LNCaP clone FGC (cell line): ENCODE measurements around the gene PML.

Experiments
- DNase-seq: peaks from one replicate; pipeline ENCODE4 v3.0.0-alpha.2; 2011; ENCODE audit warnings: low read depth
- H3K4me3 ChIP-seq: 2 replicates; pipeline ENCODE4 v1.5.1; 2011; ENCODE audit warnings: mild to moderate bottlenecking, low read depth, low read length, control low read depth
- CTCF ChIP-seq: IDR thresholded peaks from 2 replicates; pipeline ENCODE4 v1.5.1; 2012; ENCODE audit warnings: mild to moderate bottlenecking; ENCODE audit not compliant: control insufficient read depth, insufficient read depth; ENCODE audit errors: extremely low read depth

Gene PML

DNA sequence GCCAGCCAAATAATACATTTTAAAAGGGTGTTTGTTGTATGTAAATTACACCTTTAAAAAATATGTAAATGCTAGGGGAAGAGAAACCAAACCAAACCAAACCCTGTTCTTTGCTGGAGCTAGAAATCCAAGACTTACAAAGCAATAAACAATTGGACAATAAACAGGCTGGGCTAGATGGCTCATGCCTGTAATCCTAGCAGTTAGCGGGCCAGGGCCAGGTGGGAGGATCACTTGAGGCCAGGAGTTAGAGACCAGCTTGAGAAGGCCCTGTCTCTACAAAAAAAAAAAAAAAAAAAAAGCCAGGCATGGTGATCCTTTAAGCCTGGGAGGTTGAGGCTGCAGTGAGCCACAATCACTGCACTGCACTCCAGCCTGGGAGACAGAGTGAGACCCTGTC lies 14.9 kb upstream of the PML start:
- H3K4me3 ChIP-seq = no peak overlapping the region

DNA sequence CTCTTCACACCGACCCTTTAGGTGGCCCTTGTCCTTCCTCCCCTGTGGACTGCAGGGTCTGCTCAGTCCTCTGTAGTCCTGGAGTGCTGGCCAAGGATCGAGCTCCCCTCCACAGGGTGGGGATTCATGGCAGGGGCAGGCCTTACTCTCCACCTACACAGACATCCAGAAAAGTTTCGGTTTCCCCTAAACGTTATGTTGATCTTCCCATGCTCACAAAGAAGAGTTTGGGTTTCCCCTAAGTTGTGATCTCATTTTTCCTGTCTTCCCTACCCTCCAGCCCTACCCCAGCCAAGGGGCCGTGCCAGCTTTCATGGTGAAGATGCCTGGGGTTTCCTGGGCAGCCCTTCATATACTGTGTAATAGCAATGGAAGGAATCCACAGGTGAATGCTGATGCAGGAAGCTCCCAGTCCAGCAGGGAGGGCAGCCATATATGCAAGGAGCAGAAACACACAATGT lies 12.7 kb upstream of the PML start:
- TF ChIP-seq CTCF = no peak
- no peak for DNase-seq
- H3K4me3 ChIP-seq = no peak overlapping the region

More for the DNA sequence above, 14.9 kb upstream of the PML start:
- no peak for TF ChIP-seq CTCF
- no peak for DNase-seq

GRCh38 chr15:73982222-73982962 lies 12.1 kb upstream of the PML start:
- H3K4me3 ChIP-seq = no peak overlapping the region
- no peak for TF ChIP-seq CTCF
- no peak for DNase-seq

DNA sequence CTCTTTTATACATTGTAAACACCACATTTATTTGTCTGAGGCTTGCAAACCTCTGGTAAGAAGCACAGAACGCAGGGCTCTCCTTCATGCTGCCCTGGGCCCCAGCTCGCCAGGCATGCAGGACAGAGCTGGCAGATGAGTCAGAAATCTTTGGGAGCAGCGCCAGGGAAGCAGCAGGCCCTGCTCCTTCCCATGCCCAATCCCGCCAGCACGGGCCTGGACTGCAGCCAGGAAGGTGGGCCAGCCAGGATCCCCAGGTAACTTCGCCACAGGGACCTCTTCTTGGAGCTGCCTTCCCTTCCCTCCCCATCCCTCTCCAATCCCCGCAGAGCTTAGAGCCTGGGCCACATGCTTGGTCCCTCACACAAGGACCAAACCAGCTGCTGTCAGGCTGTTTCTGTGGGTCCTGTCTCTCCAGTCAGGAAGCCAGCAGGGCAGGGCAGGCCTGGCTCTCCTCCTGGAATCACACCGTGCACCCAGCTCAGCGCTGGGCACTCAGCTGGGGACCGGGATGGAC lies 11.2 kb upstream of the PML start:
- DNase-seq = no peak
- TF ChIP-seq CTCF = no peak
- H3K4me3 ChIP-seq = no peak overlapping the region

GRCh38 chr15:73983773-73984172 lies 10.7 kb upstream of the PML start:
- H3K4me3 ChIP-seq = no peak overlapping the region
- TF ChIP-seq CTCF = no peak
- DNase-seq = no peak

GRCh38 chr15:73984208-73984979 lies 10.1 kb upstream of the PML start:
- no peak overlapping the region for H3K4me3 ChIP-seq
- no peak for TF ChIP-seq CTCF
- no peak for DNase-seq
